Renal cortex interstitium (tissue), 11 donors: ENCODE measurements around the gene ZNF239. TPM values are rescaled to one million over a fixed set of nuclear protein-coding genes. Genes with fewer than 3 reads are reported as not detected.
"Not testable (repeated sequence)": the region's sequence is repeated elsewhere in the genome, so short reads cannot be mapped to it uniquely, and the experiment has no call there.

Source experiments
- DNase-seq, 11 donors: peaks; one replicate each; pipeline ENCODE4 v3.0.0-alpha.2; 2013; ENCODE audit warnings: low read depth in 9 of 11, low spot score in 4 of 11; ENCODE audit errors: extremely low read depth in 1 of 11
- polyA plus RNA-seq, 3 donors: library from polyadenylated mRNA; unstranded; fragments of 120-200 nt; gene quantifications; one replicate each; pipeline ENCODE4 v1.2.1, GENCODE V29; 2013; ENCODE audit not compliant: insufficient read length in 3 of 3

The ZNF239 gene
- polyA plus RNA-seq, 3 donors, result 11.9 to 15.5 (median 12.4) TPM

DNA sequence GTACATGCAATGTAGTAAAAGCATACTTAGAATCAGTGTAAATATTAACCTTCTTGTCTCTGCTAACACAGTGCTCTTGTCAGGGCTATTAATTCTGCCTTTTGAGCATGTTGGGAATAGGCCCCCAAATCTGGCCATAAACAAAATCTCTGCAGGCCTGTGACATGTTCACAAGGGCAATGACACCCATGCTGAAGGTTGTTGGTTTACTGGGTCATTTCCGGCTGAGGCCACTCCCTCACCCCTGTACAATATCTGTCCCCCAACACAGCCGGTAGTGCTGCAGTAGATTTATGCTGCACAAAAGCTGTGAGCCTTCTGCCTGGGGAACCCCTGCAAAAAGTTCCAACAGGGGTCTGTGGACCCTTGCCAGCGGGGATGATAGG lies 12.3 kb upstream of the ZNF239 start:
- not testable (repeated sequence) for DNase-seq

DNA sequence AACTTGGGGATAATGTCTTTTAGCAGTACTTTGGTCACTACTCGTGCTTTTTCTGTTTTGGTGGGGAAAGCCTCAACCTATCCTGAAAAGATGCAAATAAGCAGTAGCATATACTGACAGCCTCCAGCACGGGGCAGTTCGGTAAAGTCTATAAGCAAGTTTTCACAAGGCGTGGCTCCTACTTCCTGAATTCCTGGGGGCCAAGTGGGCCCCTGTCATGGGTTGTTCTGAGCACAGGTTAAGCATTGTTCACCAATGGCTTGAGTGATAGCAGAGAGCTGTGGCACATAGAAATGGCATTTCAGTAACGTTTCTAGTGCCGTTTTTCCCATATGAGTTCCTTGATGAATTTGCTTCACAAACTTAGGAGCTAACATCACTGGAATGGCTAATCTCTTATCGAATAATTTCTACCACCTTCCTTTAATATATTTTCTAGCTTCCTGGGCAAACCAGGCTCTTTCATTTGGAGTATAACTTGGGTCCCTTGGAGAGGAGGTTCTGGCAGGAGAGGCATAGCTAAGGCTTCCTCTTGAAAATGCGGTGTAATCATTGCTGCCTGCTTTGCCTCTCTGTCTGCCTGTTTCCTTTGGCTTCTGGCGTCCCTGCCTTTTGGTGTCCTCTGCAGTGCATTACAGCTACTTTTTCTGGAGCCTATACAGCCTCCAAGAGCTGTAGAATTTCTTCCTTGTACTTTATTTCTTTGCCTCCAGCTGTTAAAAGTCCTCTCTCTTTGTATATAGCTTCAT lies 11.7 kb upstream of the ZNF239 start:
- DNase-seq, result no peak

DNA sequence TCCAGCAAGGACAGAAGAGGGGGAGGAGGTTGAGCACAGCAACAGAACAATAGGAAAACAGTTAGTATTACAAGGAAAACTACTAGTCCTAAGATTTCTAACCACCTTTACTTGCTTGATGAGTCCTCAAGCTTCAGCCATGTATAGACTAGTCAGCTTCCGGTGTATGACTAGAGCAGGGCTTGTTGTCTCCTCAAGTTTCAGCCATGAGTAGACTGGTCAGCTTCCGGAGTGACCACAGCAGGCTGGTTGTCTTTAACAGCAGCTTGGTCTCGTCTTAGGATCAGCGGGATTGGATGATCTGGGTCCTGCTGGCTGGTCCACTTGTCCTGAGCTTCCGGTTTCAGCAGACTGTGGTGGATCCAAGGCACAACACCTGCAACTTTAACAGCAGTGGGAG lies 10.6 kb upstream of the ZNF239 start:
- DNase-seq, result no peak

DNA sequence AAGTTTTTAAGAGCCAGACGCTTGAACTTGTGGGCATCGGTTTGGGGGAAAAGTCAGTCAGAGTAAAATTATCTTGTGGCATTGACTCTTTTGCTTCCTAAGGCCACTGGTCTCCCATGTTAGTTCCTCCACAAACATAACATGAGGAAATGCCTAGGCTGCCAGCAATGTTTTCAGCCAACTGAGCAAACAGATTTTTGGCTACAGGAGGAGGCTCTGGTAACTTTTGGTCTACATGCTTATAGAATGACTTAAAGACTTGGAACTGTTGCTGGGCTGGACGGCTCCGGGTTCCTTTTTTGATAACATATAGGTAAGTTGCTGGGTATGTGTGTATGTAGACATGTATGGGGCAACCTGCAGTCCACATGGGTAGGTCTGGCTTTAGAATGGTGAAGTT lies 9.6 kb upstream of the ZNF239 start:
- DNase-seq, result no peak

GRCh38 chr10:43576580-43576979 lies 2.2 kb upstream of the ZNF239 start:
- DNase-seq, result no peak

GRCh38 chr10:43576062-43576461 lies 1.6 kb upstream of the ZNF239 start:
- no peak for DNase-seq

DNA sequence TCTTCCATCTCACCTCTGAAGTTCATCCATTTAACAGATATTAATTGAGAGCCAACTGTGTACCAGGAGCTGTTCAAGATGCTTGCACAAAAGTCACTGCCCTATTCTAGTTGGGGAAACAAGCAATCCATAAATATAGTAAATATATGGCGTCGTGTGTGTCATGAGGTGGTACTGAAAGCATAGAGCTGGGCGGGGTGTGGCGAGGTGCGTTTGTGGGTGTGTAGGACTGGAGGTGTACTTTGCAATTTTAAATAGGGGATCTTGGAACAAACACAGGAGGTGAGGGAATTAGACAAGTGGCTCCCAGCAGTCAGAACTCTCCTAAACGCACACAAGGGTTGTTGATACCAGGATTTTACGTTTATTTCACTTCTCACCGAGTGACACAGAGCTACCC lies 490 bp upstream of the ZNF239 start:
- no peak for DNase-seq

DNA sequence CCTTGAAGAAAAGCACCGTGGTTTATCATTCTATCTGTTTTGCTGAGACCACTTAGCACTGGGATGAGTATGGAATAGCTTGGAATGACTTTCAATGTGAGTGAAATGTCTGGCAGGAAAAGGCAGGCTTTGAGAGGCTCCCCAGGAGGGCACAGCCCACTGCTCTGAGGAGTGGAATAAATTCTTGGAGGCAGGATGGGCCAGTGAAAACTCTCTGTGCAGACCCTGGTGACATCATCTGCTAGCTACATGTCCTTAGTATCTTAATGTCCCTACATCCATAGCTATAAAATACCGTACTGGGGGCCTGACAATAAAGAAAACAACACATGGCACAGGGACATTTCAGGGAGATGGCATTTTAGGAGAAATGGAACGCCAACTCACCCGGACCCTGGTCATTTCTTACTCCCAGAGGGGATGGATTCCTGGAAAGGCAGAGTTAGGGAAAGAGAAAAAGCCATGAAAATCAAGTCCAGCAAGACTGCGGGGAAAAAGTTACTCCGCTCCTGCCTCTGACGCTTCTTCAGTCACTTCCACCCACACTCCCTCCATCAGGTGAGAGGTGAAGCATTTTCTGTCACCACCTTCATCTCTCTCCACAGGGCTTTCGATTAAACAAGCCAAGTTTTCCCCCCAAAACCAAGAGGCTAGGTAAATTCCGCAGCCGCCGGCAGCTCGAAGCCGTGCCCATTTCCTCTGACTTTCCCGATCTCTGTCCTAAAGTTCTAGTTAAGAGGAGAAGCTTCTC lies 991 bp downstream of the ZNF239 start:
- DNase-seq, result no peak

DNA sequence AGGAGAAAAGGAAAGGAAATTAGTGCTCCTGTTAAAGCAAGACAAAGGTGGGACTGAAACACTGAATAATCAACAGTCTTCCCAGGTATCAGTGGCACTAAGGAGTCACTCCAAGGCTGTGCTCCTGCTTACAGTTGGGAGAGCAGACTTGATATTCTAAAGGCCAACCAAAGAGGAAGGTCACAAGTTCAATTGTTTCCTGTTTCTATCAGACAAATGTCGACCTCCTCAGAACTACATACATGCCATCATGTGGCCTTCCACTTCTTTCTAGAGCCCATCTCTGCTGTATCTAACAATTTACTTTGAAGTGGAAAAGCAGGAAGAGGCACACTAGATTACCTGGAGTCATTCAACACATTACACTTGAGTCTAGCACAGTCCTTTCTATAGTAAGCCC lies 3.4 kb downstream of the ZNF239 start:
- no peak for DNase-seq

GRCh38 chr10:43569681-43570080 lies 4.7 kb downstream of the ZNF239 start:
- DNase-seq, result no peak

DNA sequence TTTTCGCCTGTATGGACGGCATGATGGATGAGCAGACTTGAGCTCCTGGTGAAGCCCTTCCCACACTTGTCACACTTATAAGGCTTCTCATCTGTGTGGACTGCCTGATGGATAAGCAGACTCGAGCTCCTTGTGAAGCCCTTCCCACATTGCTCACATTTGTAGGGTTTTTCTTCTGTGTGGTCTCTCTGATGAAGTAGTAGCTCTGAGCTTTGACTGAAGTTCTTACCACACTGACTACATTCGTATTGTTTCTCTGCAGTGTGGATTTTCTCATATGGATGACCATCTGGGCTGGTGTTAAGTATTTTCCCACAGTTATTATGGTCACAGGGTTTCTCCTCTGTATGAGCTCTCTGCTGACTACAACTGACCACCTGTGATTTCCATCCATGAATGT lies 17.2 kb downstream of the ZNF239 start:
- DNase-seq, result no peak

DNA sequence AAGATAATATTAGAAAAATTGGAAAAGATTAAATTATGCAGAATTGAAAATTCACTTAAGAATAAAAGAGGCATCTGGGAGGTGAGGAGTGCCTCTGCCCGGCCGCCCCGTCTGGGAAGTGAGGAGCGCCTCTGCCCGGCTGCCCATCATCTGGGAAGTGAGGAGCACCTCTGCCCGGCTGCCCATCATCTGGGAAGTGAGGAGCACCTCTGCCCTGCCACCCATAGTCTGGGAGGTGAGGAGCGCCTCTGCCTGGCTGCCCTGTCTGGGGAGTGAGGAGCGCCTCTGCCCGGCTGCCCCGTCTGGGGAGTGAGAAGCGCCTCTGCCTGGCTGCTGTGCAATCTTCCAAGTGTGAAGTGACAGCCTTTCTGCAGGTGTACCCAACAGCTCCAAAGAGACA lies 30.7 kb downstream of the ZNF239 start:
- DNase-seq, result not testable (repeated sequence)

GRCh38 chr10:43524434-43525247 lies 49.8 kb downstream of the ZNF239 start:
- DNase-seq, result no peak

Other genes with a start within 250 kb of the ZNF239 start
- 1 to 10 TPM in 1 of 3 donors, under 1 TPM in 2; 0.22 to 5.5 (median 0.54) TPM for gene FXYD4, start 203.0 kb downstream of the ZNF239 start, polyA plus RNA-seq
- 100 to 1,000 TPM; 214 to 225 (median 217) TPM for gene HNRNPF, start 165.4 kb downstream of the ZNF239 start, polyA plus RNA-seq
- gene ZNF487, start 137.5 kb downstream of the ZNF239 start, polyA plus RNA-seq, result 10 to 100 TPM; 10.4 to 13.5 (median 13.4) TPM
- 1 to 10 TPM; 4.5 to 6.4 (median 5.8) TPM for gene ZNF485, start 31.8 kb upstream of the ZNF239 start, polyA plus RNA-seq
- gene ZNF32, start 74.3 kb upstream of the ZNF239 start, polyA plus RNA-seq, result 10 to 100 TPM; 58.1 to 69.5 (median 60.6) TPM